ENCODE results near the gene GMEB2. TPM values are rescaled to one million over a fixed set of nuclear protein-coding genes. Genes with fewer than 3 reads are reported as not detected.
"Not testable (repeated sequence)": the region's sequence is repeated elsewhere in the genome, so short reads cannot be mapped to it uniquely, and the experiment has no call there.

Gene GMEB2
- total RNA-seq, 2 experiments from 2014 or later = 16.2 to 16.3 TPM

- H3K9me3 Mint-ChIP-seq = no peaks in the 10 kb centered on the region
- H3K4me3 Mint-ChIP-seq = peak overlapping the region; percentile 71
- intact Hi-C loops (cut with micrococcal nuclease) = no loop called here
- POLR2A ChIA-PET = interaction anchor here (0.6 to 5.8 kb wide), 9 partner anchors 10 to 338 kb away, joined by 3 to 57 read pairs (median 3); partner anchors contain the start of genes GMEB2, RTEL1, SAMD10 and STMN3
- peaks cover 21% of the 10 kb centered on the region for H3K4me1 Mint-ChIP-seq (ENCODE audit: low read depth)
- CTCF ChIA-PET = interaction anchor here (0.6 to 2.5 kb wide), 16 partner anchors 9 to 179 kb away, joined by 3 to 20 read pairs (median 6); partner anchors contain the start of genes ARFRP1, GMEB2, LIME1 and PPDPF
- H3K27me3 Mint-ChIP-seq = no peaks in the 10 kb centered on the region
- no peak overlapping the region for H3K27ac Mint-ChIP-seq
- DNase-seq = peak; percentile 95
- ATAC-seq = peak; percentile 71
- peak; percentile 57 for TF ChIP-seq CTCF (IDR thresholded peaks at IDR 0.05)
- H3K36me3 Mint-ChIP-seq (ENCODE audit: low read depth) = peaks cover 3% of the 10 kb centered on the region
Measured at GRCh38 chr20:63641792-63642523, 15.1 kb upstream of the GMEB2 start.

- H3K27me3 Mint-ChIP-seq = no peaks in the 10 kb centered on the region
- peaks cover 24% of the 10 kb centered on the region for H3K4me1 Mint-ChIP-seq (ENCODE audit: low read depth)
- TF ChIP-seq CTCF (IDR thresholded peaks at IDR 0.05) = no peak
- POLR2A ChIA-PET = interaction anchor here (0.6 to 5.8 kb wide), 9 partner anchors 10 to 338 kb away, joined by 3 to 57 read pairs (median 3); partner anchors contain the start of genes GMEB2, RTEL1 and SAMD10
- H3K36me3 Mint-ChIP-seq (ENCODE audit: low read depth) = peaks cover 3% of the 10 kb centered on the region
- CTCF ChIA-PET = interaction anchor here (0.6 to 2.5 kb wide), 14 partner anchors 8 to 180 kb away, joined by 3 to 20 read pairs (median 6); partner anchors contain the start of genes ARFRP1, GMEB2, LIME1 and PPDPF
- peak overlapping the region; percentile 71 for H3K4me3 Mint-ChIP-seq
- peak overlapping the region; percentile 73 for H3K27ac Mint-ChIP-seq
- peak; percentile 70 for DNase-seq
- ATAC-seq = peak; percentile 21
- no peaks in the 10 kb centered on the region for H3K9me3 Mint-ChIP-seq
- intact Hi-C loops (cut with micrococcal nuclease) = no loop called here
Measured at GRCh38 chr20:63641146-63641791, 14.4 kb upstream of the GMEB2 start.

GRCh38 chr20:63640686-63641085 lies 13.8 kb upstream of the GMEB2 start:
- intact Hi-C loops (cut with micrococcal nuclease); H3K27me3 Mint-ChIP-seq; H3K9me3 Mint-ChIP-seq; ATAC-seq; H3K36me3 Mint-ChIP-seq (ENCODE audit: low read depth): not testable (repeated sequence)
- peak overlapping the region; percentile 79 for H3K4me3 Mint-ChIP-seq
- ChIA-PET CTCF (interaction anchor here (2.3 to 2.5 kb wide), 2 partner anchors 13 kb away, joined by 13 to 16 read pairs; partner anchors contain the start of genes GMEB2 and STMN3), POLR2A (interaction anchor here (0.7 to 5.8 kb wide), 3 partner anchors 10 to 18 kb away, joined by 3 to 57 read pairs (median 3); partner anchors contain the start of genes GMEB2 and RTEL1)
- H3K4me1 Mint-ChIP-seq (ENCODE audit: low read depth) = peaks cover 28% of the 10 kb centered on the region
- DNase-seq = peak; percentile 43
- H3K27ac Mint-ChIP-seq = peak overlapping the region; percentile 99

- no peak for DNase-seq
- Mint-ChIP-seq H3K36me3 (ENCODE audit: low read depth) (peaks cover 3% of the 10 kb centered on the region), H3K27ac (peak overlapping the region; percentile 99), H3K4me3 (peak overlapping the region; percentile 79), H3K27me3 (no peaks in the 10 kb centered on the region), H3K9me3 (no peaks in the 10 kb centered on the region), H3K4me1 (ENCODE audit: low read depth) (peaks cover 34% of the 10 kb centered on the region)
- ChIA-PET CTCF (no interaction called here), POLR2A (interaction anchor here (5.8 kb wide), 1 partner anchor 12 kb away, joined by 57 read pairs; the partner anchor contains the start of gene GMEB2)
- intact Hi-C loops (cut with micrococcal nuclease) = no loop called here
- TF ChIP-seq CTCF (IDR thresholded peaks at IDR 0.05) = no peak
- no peak for ATAC-seq
Measured at GRCh38 chr20:63640086-63640485, 13.2 kb upstream of the GMEB2 start.

Data from activated CD8-positive, alpha-beta T cell treated with anti-CD3 and anti-CD28 coated beads for 36 hours (primary cell).